ENCODE results near the gene KIF3B. TPM values are rescaled to one million over a fixed set of nuclear protein-coding genes. Genes with fewer than 3 reads are reported as not detected.

KIF3B gene
- total and polyA plus RNA-seq, 10 of the 15 experiments (the other 5 are each of a cell fraction or from before 2014, with no cell fraction given), result 7.4 to 37.3 (median 25.9) TPM

DNA sequence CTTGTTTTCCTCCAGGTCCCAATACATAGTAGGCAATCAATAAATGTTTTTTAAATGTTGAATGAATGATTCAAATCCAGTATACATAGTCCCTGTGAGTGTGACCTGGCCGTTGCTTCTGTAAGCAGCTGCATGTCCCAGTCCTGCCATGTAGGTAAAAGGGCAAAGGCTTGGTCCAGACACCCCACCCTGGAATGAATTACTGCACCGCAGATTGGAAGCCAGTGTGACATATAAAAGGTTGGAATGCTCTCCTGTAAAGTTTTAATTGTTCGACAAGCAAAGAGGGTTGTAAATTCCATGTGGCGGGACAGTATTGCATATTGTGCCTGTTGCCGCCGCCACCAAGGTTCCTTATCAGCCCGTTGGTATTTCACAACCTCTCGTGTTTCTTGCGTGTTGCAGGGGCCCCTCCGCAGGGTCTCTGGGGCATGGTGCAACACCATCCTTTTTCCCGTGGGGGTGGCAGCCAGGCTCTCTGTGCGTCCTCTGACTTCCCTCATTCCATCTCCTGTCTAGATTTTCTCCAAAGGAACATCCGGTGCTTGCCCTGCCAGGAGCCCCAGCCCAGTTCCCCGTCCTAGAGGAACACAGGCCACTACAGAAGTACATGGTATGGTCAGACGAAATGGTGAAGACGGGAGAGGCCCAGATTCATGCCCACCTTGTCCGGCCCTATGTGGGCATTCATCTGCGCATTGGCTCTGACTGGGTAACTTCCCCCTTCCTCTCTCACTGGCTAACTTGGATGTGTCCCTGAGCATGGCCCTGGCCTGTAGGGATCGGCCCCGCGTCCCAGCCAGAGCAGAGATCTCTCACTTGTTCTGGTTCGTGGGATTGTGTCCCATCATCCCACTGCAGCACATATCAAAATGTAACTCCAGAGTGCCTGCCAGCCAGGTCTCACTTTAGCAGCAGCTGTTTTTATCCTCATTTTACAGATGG lies 49.4 kb upstream of the KIF3B start:
- WGBS (ENCODE audit: insufficient coverage, insufficient replicate concordance, low lambda C conversion rate, missing lambda C conversion rate), result 98% methylated on average over 22 of the region's 22 CpGs
- Histone ChIP-seq H3K4me3 (no peak overlapping the region), H3K27me3 (replicated peaks in 1 of 2; ENCODE audit: control insufficient read depth in 2 of 2, insufficient read depth in 2 of 2, low read length in 1 of 2) (no peaks in the 10 kb centered on the region), H3K79me2 (ENCODE audit: control insufficient read depth, insufficient read depth, low read length) (no peaks in the 10 kb centered on the region), H3K4me1 (ENCODE audit: control insufficient read depth, insufficient read depth, low read length) (peaks cover 10% of the 10 kb centered on the region; the same call in 1 of the 2 replicates), H3K9ac (ENCODE audit: control insufficient read depth, insufficient read depth, low read length) (no peak overlapping the region), H4K20me1 (ENCODE audit: control insufficient read depth, insufficient read depth) (no peaks in the 10 kb centered on the region), H3K27ac (ENCODE audit: control insufficient read depth, insufficient read depth) (no peak overlapping the region), H3K4me2 (ENCODE audit: control insufficient read depth, insufficient read depth) (no peak overlapping the region), H3K9me3 (replicated peaks; ENCODE audit: control insufficient read depth, insufficient read depth, low read length) (no peaks in the 10 kb centered on the region), H2AFZ (ENCODE audit: control insufficient read depth, low read depth, low read length) (no peak overlapping the region), H3K36me3 (ENCODE audit: control insufficient read depth in 2 of 2, insufficient read depth in 2 of 2, low read length in 1 of 2) (peaks cover 13 to 24% of the 10 kb centered on the region in 2 experiments)
- TF ChIP-seq MXI1 (IDR thresholded peaks at IDR 0.05; ENCODE audit: low read depth, low read length) (no peak), SMC3 (IDR thresholded peaks at IDR 0.05; ENCODE audit: borderline replicate concordance, low read length) (no peak), MEF2A (IDR thresholded peaks at IDR 0.05; ENCODE audit: insufficient read depth, low read depth, low read length) (no peak), HDGF (IDR thresholded peaks at IDR 0.05) (no peak), SMAD5 (IDR thresholded peaks at IDR 0.05; ENCODE audit: low read depth) (no peak), IKZF1 (conservative IDR thresholded peaks at IDR 0.05) (no peak), KDM1A (IDR thresholded peaks at IDR 0.05; ENCODE audit: borderline replicate concordance) (no peak), TAF1 (IDR thresholded peaks at IDR 0.05; ENCODE audit: borderline replicate concordance, low read depth, low read length) (no peak), TBL1XR1 (IDR thresholded peaks at IDR 0.05; ENCODE audit: low read depth, low read length) (no peak), TARDBP (IDR thresholded peaks at IDR 0.05; ENCODE audit: borderline replicate concordance) (no peak), POLR2A (IDR thresholded peaks at IDR 0.05; ENCODE audit: low read depth, low read length) (no peak), CREM (IDR thresholded peaks at IDR 0.05; ENCODE audit: low read depth) (no peak)
- TF ChIP-seq, protein P1, sequence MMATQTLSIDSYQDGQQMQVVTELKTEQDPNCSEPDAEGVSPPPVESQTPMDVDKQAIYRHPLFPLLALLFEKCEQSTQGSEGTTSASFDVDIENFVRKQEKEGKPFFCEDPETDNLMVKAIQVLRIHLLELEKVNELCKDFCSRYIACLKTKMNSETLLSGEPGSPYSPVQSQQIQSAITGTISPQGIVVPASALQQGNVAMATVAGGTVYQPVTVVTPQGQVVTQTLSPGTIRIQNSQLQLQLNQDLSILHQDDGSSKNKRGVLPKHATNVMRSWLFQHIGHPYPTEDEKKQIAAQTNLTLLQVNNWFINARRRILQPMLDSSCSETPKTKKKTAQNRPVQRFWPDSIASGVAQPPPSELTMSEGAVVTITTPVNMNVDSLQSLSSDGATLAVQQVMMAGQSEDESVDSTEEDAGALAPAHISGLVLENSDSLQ (IDR thresholded peaks at IDR 0.05), result no peak
- TF ChIP-seq, protein P2, sequence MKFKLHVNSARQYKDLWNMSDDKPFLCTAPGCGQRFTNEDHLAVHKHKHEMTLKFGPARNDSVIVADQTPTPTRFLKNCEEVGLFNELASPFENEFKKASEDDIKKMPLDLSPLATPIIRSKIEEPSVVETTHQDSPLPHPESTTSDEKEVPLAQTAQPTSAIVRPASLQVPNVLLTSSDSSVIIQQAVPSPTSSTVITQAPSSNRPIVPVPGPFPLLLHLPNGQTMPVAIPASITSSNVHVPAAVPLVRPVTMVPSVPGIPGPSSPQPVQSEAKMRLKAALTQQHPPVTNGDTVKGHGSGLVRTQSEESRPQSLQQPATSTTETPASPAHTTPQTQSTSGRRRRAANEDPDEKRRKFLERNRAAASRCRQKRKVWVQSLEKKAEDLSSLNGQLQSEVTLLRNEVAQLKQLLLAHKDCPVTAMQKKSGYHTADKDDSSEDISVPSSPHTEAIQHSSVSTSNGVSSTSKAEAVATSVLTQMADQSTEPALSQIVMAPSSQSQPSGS (IDR thresholded peaks at IDR 0.05; ENCODE audit: low read length), result no peak
- RAD21 ChIA-PET (ENCODE audit: unreplicated experiment), result no interaction called here
- SMC1A ChIA-PET (ENCODE audit: uncharacterized antibody, unreplicated experiment), result interaction anchor here (1.1 kb wide), 2 partner anchors 57 to 88 kb away, joined by 3 read pairs; no protein-coding TSS in a partner anchor
- POLR2A ChIA-PET, result no interaction called here
- ATAC-seq (no peak), FAIRE-seq (no peak), DNase-seq (ENCODE audit: low read depth, low spot score) (no peak)
- no TSS peak for BruUV-seq (replicated peaks)
- CTCF ChIA-PET, result no interaction called here
- in situ Hi-C loops (cut with MboI), result no loop called here
- intact Hi-C loops (cut with micrococcal nuclease; ENCODE audit: unreplicated experiment), result no loop called here
